H1 (cell line): ENCODE results near the gene DCAF15. TPM values are rescaled to one million over a fixed set of nuclear protein-coding genes. Genes with fewer than 3 reads are reported as not detected.

Source experiments
- BCL11A ChIP-seq, 2 experiments: IDR thresholded peaks; one replicate each; pipeline ENCODE4 v1.6.1; 2011; ENCODE audit warnings: low read depth in 2 of 2, low read length in 2 of 2, mild to moderate bottlenecking in 2 of 2
- CEBPB ChIP-seq: IDR thresholded peaks from 2 replicates; pipeline ENCODE4 v1.6.1; 2012; ENCODE audit warnings: low read depth, low read length
- CHD7 ChIP-seq: fragments of 300-600 bp; sonication (generic); IDR thresholded peaks from 2 replicates; pipeline ENCODE4 v1.7.1; 2012; ENCODE audit warnings: low read length, moderate library complexity, mild to moderate bottlenecking, inconsistent platforms; ENCODE audit not compliant: insufficient replicate concordance
- KDM1A ChIP-seq: fragments of 200-600, 300-600 bp; sonication (generic); IDR thresholded peaks from 2 replicates; pipeline ENCODE4 v1.7.1; 2016; ENCODE audit warnings: mild to moderate bottlenecking, low read length, borderline replicate concordance
- KDM5A ChIP-seq: fragments of 200-600 bp; IDR thresholded peaks from 2 replicates; pipeline ENCODE4 v1.7.1; 2012; ENCODE audit warnings: mild to moderate bottlenecking, low read length, inconsistent platforms, mixed read lengths
- POLR2AphosphoS5 ChIP-seq: IDR thresholded peaks from 2 replicates; pipeline ENCODE4 v1.6.1; 2011; ENCODE audit warnings: low read depth, low read length
- SUZ12 ChIP-seq: fragments of 200-600 bp; sonication (generic); IDR thresholded peaks from 2 replicates; pipeline ENCODE4 v1.6.1; 2012; ENCODE audit warnings: mild to moderate bottlenecking, inconsistent platforms, low read length, moderate library complexity, mixed read lengths
- polyA plus RNA-seq, 7 experiments: library from polyadenylated mRNA; depleted of rRNA in 3 of 7; stranded (reverse) in 5 of 7; unstranded in 2 of 7; fragments of >200 nt in 5 of 7; fragments of 200-250 nt in 2 of 7; gene quantifications; 1 replicate in 5 of 7; 2 replicates in 1 of 7; 4 replicates in 1 of 7; pipeline versions ENCODE4 v1.2.1 to v1.2.3, GENCODE V29; 2011 to 2013; ENCODE audit warnings: missing spikeins in 2 of 7, mixed read lengths in 2 of 7
- total RNA-seq: library from RNA; stranded (reverse); fragmentation: NEBNext Ultra II Directional; extraction: Animal tissue kit (Norgen Biotek cat#: 25700); gene quantifications from 2 replicates; pipeline ENCODE4 v1.2.1, GENCODE V29; 2021

Gene DCAF15
- total and polyA plus RNA-seq, 2 of the 8 experiments (the other 6 are each of a cell fraction or from before 2014, with no cell fraction given) = 68.7 to 80.8 TPM

- TF ChIP-seq CHD7 = no peak
- no peak for TF ChIP-seq KDM1A
- no peak for TF ChIP-seq KDM5A
- no peak for TF ChIP-seq CEBPB
- no peak for TF ChIP-seq POLR2AphosphoS5
- TF ChIP-seq SUZ12 = no peak
- TF ChIP-seq BCL11A (IDR thresholded peaks at IDR 0.05; ENCODE audit: low read depth in 2 of 2, low read length in 2 of 2) = no peak
Observed at GRCh38 chr19:13981021-13981420, 28.7 kb downstream of the DCAF15 start (continued).
